ENCODE data around the gene PRUNE2. TPM values are rescaled to one million over a fixed set of nuclear protein-coding genes. Genes with fewer than 3 reads are reported as not detected.
"Not testable (repeated sequence)": the region's sequence is repeated elsewhere in the genome, so short reads cannot be mapped to it uniquely, and the experiment has no call there.

The PRUNE2 gene, protein sequence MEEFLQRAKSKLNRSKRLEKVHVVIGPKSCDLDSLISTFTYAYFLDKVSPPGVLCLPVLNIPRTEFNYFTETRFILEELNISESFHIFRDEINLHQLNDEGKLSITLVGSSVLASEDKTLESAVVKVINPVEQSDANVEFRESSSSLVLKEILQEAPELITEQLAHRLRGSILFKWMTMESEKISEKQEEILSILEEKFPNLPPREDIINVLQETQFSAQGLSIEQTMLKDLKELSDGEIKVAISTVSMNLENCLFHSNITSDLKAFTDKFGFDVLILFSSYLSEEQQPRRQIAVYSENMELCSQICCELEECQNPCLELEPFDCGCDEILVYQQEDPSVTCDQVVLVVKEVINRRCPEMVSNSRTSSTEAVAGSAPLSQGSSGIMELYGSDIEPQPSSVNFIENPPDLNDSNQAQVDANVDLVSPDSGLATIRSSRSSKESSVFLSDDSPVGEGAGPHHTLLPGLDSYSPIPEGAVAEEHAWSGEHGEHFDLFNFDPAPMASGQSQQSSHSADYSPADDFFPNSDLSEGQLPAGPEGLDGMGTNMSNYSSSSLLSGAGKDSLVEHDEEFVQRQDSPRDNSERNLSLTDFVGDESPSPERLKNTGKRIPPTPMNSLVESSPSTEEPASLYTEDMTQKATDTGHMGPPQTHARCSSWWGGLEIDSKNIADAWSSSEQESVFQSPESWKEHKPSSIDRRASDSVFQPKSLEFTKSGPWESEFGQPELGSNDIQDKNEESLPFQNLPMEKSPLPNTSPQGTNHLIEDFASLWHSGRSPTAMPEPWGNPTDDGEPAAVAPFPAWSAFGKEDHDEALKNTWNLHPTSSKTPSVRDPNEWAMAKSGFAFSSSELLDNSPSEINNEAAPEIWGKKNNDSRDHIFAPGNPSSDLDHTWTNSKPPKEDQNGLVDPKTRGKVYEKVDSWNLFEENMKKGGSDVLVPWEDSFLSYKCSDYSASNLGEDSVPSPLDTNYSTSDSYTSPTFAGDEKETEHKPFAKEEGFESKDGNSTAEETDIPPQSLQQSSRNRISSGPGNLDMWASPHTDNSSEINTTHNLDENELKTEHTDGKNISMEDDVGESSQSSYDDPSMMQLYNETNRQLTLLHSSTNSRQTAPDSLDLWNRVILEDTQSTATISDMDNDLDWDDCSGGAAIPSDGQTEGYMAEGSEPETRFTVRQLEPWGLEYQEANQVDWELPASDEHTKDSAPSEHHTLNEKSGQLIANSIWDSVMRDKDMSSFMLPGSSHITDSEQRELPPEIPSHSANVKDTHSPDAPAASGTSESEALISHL (N-terminal part only)
- total RNA-seq = under 1 TPM; 0.53 to 0.57 TPM

GRCh38 chr9:76905791-76906646 is at the start of gene PRUNE2:
Gene PRUNE2 (minus strand): TSS chr9:76906114. CDS start chr9:76905963, 151 bp downstream.
- no peaks in the 10 kb centered on the region for H3K36me3 Mint-ChIP-seq (ENCODE audit: low read depth)
- H3K27ac Mint-ChIP-seq = no peak within 1 kb of the TSS
- CTCF ChIA-PET = interaction anchor here (0.6 kb wide), 2 partner anchors 125 to 512 kb away, joined by 3 to 4 read pairs; partner anchors contain the start of gene RFK
- ATAC-seq (peak; percentile 75), DNase-seq (peak; percentile 60)
- peaks cover 4% of the 10 kb centered on the region for H3K4me1 Mint-ChIP-seq
- H3K9me3 Mint-ChIP-seq (ENCODE audit: low read depth) = no peaks in the 10 kb centered on the region
- peaks cover 38% of the 10 kb centered on the region for H3K27me3 Mint-ChIP-seq
- POLR2A ChIA-PET = no interaction called here
- intact Hi-C loops (cut with DNase I, micrococcal nuclease) = loop anchor here in 1 of 2 experiments (5.0 kb wide), 1 partner anchor 106 kb away; no protein-coding TSS in a partner anchor
- H3K4me3 Mint-ChIP-seq = no peak within 1 kb of the TSS

- CTCF ChIA-PET; H3K27me3 Mint-ChIP-seq; H3K4me3 Mint-ChIP-seq; DNase-seq; H3K27ac Mint-ChIP-seq; H3K4me1 Mint-ChIP-seq; intact Hi-C loops (cut with DNase I, micrococcal nuclease); POLR2A ChIA-PET; H3K9me3 Mint-ChIP-seq (ENCODE audit: low read depth); ATAC-seq; H3K36me3 Mint-ChIP-seq (ENCODE audit: low read depth): not testable (repeated sequence)
Observed at GRCh38 chr9:76955406-76955805, 49.5 kb upstream of the PRUNE2 start.

DNA sequence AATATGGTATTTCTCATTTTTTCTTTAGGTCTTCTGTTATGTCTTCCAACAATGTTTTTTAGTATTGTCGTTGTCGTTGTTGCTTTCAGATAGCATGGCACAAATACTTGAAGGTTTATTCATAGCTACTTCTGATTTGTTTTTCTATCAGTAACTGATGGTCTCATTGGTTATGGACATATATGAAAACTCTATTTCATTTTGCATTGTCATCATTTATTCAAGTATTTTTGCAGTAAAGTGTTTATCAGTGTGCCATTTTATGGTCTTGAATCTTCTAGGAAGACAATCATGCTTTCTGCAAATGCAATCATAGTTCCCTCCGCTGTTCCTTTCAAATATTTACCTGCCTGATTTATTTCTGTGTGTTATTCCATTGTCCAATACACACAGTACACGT is 44.0 kb upstream of the PRUNE2 start:
- H3K9me3 Mint-ChIP-seq (ENCODE audit: low read depth) = no peaks in the 10 kb centered on the region
- no peak overlapping the region for H3K27ac Mint-ChIP-seq
- intact Hi-C loops (cut with DNase I, micrococcal nuclease) = no loop called here
- H3K27me3 Mint-ChIP-seq = peaks cover 8% of the 10 kb centered on the region
- no peaks in the 10 kb centered on the region for H3K4me1 Mint-ChIP-seq
- ATAC-seq = no peak
- POLR2A ChIA-PET = no interaction called here
- H3K4me3 Mint-ChIP-seq = no peak overlapping the region
- H3K36me3 Mint-ChIP-seq (ENCODE audit: low read depth) = no peaks in the 10 kb centered on the region
- DNase-seq = no peak
- CTCF ChIA-PET = no interaction called here

- DNase-seq = no peak
- no peak overlapping the region for H3K27ac Mint-ChIP-seq
- H3K4me3 Mint-ChIP-seq = no peak overlapping the region
- ChIA-PET POLR2A (no interaction called here), CTCF (interaction anchor here (0.5 kb wide), 1 partner anchor 239 kb away, joined by 3 read pairs; no protein-coding TSS in a partner anchor)
- no peaks in the 10 kb centered on the region for H3K9me3 Mint-ChIP-seq (ENCODE audit: low read depth)
- intact Hi-C loops (cut with DNase I, micrococcal nuclease) = no loop called here
- no peaks in the 10 kb centered on the region for H3K27me3 Mint-ChIP-seq
- no peaks in the 10 kb centered on the region for H3K36me3 Mint-ChIP-seq (ENCODE audit: low read depth)
- ATAC-seq = no peak
- H3K4me1 Mint-ChIP-seq = no peaks in the 10 kb centered on the region
Observed at GRCh38 chr9:76944011-76944410, 38.1 kb upstream of the PRUNE2 start.

DNA sequence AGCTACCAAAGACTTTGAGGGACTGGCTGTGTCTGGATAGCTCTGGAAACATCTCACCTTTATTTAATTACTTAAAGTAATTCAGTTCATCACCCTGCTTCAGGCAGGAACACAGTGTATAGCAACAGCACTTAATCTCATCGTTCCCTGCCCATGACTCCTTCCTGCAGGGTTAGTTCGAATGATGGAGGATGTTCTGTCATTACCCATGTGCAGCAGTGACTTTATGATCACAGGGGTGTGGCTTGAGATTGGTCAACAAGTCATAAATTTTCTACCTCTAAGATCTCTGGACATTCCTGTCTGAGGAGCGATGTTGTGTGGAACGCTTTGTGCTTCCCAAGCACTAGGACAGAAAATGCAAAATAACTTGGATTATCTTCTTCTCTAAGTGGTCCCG is 37.1 kb upstream of the PRUNE2 start:
- ATAC-seq = no peak
- DNase-seq = no peak
- Mint-ChIP-seq H3K9me3 (ENCODE audit: low read depth) (no peaks in the 10 kb centered on the region), H3K27me3 (no peaks in the 10 kb centered on the region), H3K36me3 (ENCODE audit: low read depth) (no peaks in the 10 kb centered on the region), H3K4me1 (no peaks in the 10 kb centered on the region), H3K4me3 (no peak overlapping the region), H3K27ac (no peak overlapping the region)
- ChIA-PET CTCF (no interaction called here), POLR2A (no interaction called here)
- intact Hi-C loops (cut with DNase I, micrococcal nuclease) = no loop called here

GRCh38 chr9:76932757-76933156 is 26.8 kb upstream of the PRUNE2 start:
- no peak for ATAC-seq
- intact Hi-C loops (cut with DNase I, micrococcal nuclease) = no loop called here

GRCh38 chr9:76932265-76932664 is 26.4 kb upstream of the PRUNE2 start:
- Mint-ChIP-seq H3K9me3 (ENCODE audit: low read depth) (peaks cover 2% of the 10 kb centered on the region), H3K27ac (no peak overlapping the region), H3K27me3 (no peaks in the 10 kb centered on the region), H3K4me3 (no peak overlapping the region), H3K36me3 (ENCODE audit: low read depth) (no peaks in the 10 kb centered on the region), H3K4me1 (no peaks in the 10 kb centered on the region)
- no peak for ATAC-seq
- intact Hi-C loops (cut with DNase I, micrococcal nuclease) = no loop called here
- ChIA-PET CTCF (no interaction called here), POLR2A (no interaction called here)
- no peak for DNase-seq

More at GRCh38 chr9:76932757-76933156, 26.8 kb upstream of the PRUNE2 start:
- CTCF ChIA-PET = no interaction called here
- Mint-ChIP-seq H3K9me3 (ENCODE audit: low read depth) (peaks cover 2% of the 10 kb centered on the region), H3K27me3 (no peaks in the 10 kb centered on the region), H3K36me3 (ENCODE audit: low read depth) (no peaks in the 10 kb centered on the region), H3K27ac (no peak overlapping the region), H3K4me1 (no peaks in the 10 kb centered on the region), H3K4me3 (no peak overlapping the region)
- no peak for DNase-seq
- POLR2A ChIA-PET = no interaction called here

DNA sequence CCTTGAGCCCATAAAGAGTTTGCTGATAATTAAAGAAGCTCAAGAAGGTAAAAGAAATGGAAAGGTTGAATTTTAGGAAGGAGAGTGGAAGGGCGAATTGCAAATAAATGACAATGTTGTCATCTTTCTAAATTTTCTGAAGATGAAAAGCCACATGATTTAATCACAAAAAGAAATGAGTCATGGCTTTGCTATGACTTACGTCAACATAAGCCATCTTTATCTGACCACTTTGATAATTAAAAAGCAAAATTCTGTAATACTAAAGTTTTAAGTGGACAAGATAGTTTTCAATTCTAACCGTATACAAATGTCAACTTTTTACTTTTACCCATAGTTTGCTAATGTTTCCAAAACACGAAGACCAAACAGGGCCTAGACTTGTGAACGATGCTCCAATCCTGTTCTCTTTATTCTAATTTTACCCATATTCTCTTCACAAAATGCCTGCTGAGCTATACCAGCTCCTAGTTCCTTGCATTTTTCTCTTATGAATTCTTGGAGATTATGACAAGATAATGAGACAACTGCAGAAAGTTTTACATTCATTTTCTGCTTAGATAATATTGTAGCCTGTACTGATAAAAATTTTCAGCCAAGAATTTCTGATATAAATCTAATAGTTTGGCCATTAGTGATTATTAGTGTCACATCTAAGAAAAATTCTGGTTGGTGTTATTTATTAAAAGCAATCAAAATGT is 21.8 kb upstream of the PRUNE2 start:
- Mint-ChIP-seq H3K4me1 (no peaks in the 10 kb centered on the region), H3K27ac (no peak overlapping the region), H3K4me3 (no peak overlapping the region), H3K9me3 (ENCODE audit: low read depth) (no peaks in the 10 kb centered on the region), H3K27me3 (peaks cover 4% of the 10 kb centered on the region), H3K36me3 (ENCODE audit: low read depth) (no peaks in the 10 kb centered on the region)
- ChIA-PET CTCF (no interaction called here), POLR2A (no interaction called here)
- intact Hi-C loops (cut with DNase I, micrococcal nuclease) = no loop called here
- DNase-seq = no peak
- no peak for ATAC-seq

DNA sequence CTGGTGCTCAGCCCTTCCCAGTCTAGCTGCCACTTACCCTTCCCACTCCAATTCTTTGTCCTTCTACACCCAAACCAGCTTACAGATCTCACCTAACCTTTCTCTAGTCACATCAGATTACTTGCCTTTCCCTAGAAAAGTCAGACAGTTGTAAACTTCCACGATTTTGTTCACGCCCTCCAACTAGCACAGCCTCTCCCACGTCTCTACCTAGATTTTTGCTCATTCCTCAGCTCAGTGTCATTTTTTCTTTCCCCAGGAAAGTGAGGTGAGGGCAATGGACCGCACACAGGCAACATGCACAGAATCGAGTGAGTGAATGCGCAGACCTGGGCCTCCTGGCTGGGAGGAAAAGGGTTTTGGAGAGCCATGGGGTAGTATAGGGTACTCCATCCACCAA is 20.9 kb upstream of the PRUNE2 start:
- intact Hi-C loops (cut with DNase I, micrococcal nuclease) = no loop called here
- ChIA-PET POLR2A (no interaction called here), CTCF (no interaction called here)
- no peak for ATAC-seq
- H3K4me1 Mint-ChIP-seq = no peaks in the 10 kb centered on the region
- H3K27me3 Mint-ChIP-seq = peaks cover 4% of the 10 kb centered on the region
- H3K27ac Mint-ChIP-seq = no peak overlapping the region
- no peaks in the 10 kb centered on the region for H3K9me3 Mint-ChIP-seq (ENCODE audit: low read depth)
- DNase-seq = no peak
- no peaks in the 10 kb centered on the region for H3K36me3 Mint-ChIP-seq (ENCODE audit: low read depth)
- H3K4me3 Mint-ChIP-seq = no peak overlapping the region

DNA sequence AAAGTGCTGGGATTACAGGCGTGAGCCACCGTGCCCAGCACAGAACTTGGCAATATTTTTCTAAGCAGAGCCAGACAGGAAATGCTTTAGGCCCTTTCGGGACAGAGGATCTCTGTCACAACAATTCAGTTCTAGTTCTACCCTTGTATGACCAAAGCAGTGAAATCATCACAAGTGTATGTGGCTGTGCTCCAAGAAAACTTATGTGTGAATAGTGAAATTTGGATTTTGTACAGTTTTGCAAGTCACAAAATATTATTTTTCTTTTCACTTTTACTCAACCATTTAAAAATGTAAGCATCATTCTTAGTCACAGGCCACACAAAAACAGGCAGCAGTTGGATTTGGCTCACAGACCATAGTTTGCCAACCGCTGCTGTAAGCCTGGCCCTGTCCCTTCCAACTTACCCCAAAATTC is 20.4 kb upstream of the PRUNE2 start:
- no peak for DNase-seq
- H3K4me1 Mint-ChIP-seq = no peaks in the 10 kb centered on the region
- intact Hi-C loops (cut with DNase I, micrococcal nuclease) = no loop called here
- no peak overlapping the region for H3K4me3 Mint-ChIP-seq
- ATAC-seq = no peak
- no peak overlapping the region for H3K27ac Mint-ChIP-seq
- no peaks in the 10 kb centered on the region for H3K36me3 Mint-ChIP-seq (ENCODE audit: low read depth)
- POLR2A ChIA-PET = no interaction called here
- H3K27me3 Mint-ChIP-seq = peaks cover 6% of the 10 kb centered on the region
- CTCF ChIA-PET = no interaction called here
- H3K9me3 Mint-ChIP-seq (ENCODE audit: low read depth) = no peaks in the 10 kb centered on the region

All from activated CD4-positive, alpha-beta T cell treated with anti-CD3 and anti-CD28 coated beads for 36 hours (primary cell).